NCI-H1930 (cell line): ENCODE data around the gene KLC3.

Experiments used
- DNase-seq, 2 experiments: peaks; one replicate each; lab custom pipeline; 2025; lab: John Stamatoyannopoulos, UW

The KLC3 gene

DNA sequence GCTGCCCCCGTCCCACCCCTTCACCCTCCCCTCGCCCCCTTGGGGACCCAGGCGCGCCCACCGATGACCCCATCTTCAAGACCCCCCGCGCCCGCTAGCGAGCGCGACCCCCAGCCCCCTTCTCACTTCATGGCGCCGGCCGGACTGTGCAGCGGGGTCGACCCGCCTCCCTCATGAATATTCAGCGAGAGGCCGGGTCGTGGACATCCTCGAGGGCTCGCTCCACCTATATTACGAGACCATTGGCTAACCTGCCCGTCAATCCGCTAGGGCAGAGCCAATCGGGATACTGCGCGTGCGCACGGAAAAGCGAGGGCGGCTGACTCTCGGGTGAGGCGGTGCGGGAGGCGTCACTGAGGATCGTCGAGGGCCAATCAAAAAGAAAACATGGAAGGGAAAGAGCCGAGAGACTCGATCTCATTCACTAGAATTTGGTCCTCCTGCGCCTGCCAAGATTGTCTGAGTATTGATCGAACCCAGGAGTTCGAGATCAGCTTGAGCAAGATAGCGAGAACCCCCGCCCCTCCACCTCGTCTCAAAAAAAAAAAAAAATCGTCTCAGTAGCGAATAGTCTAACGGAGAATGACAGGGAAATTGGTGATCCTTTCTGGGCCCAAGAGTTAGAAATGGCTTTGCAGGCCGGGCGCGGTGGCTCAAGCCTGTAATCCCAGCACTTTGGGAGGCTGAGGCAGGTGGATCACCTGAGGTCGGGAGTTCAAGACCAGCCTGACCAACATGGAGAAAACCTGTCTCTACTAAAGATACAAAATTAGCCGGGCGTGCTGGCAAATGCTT, 30.1 kb downstream of the KLC3 start, which contains the start of gene ERCC2:
TSS of gene ERCC2 (minus strand) at position 164 of the 795 bp plus-strand sequence. CDS start at position 131, 33 bp downstream.
- DNase-seq: peak; percentile 98 to 100

DNA sequence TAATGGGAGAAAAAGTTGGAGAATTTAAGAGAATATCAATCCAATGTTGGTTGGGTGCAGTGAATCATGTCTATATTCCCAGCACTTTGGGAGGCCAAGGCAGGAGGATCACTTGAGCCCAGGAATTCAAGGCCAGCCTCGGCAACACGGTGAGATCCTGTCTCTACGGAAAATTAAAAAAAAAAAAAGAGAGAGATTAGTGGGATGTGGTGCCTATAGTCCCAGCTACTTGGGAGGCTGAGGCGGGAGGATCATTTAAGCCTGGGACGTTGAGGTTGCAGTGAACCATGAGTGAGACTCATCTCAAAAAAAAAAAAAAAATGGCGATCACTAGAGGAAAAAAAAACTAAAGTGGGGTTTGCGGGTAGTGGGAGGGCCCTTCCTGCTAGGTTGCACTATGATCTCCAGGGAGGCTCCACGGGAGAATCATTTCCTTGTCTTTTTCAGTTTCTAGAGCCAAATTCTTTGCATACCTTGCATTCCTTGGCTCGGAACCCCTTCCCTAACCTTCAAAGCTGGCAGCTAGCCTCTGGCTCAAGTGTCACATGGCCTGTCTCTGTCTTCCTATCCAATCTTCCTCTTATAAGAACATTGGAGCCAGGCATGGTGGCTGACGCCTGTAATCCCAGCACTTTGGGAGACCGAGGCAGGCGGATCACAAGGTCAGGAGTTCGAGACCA, 35.6 kb downstream of the KLC3 start:
- DNase-seq: no peak

DNA sequence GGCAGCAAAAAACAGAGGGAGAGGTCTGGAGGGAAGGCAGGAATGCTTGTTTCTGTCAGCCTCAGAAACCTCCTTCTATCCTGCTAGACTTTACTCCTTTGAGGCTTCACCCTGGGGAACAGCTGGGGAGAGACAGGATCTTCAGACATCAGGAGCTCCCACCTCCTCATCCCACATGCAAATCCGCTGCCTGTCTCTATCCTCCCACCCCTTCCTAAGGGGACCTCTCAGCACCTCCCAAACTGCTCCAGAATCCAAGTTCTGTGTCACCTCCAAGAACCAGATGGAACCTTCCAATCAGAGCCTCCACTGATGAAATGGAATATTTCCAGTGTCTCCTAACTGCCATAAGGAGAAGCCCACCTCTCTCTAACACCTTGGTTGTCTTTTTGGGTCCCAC, 39.6 kb downstream of the KLC3 start:
- DNase-seq: no peak

GRCh38 chr19:45382426-45382825, 41.9 kb downstream of the KLC3 start:
- DNase-seq: no peak

DNA sequence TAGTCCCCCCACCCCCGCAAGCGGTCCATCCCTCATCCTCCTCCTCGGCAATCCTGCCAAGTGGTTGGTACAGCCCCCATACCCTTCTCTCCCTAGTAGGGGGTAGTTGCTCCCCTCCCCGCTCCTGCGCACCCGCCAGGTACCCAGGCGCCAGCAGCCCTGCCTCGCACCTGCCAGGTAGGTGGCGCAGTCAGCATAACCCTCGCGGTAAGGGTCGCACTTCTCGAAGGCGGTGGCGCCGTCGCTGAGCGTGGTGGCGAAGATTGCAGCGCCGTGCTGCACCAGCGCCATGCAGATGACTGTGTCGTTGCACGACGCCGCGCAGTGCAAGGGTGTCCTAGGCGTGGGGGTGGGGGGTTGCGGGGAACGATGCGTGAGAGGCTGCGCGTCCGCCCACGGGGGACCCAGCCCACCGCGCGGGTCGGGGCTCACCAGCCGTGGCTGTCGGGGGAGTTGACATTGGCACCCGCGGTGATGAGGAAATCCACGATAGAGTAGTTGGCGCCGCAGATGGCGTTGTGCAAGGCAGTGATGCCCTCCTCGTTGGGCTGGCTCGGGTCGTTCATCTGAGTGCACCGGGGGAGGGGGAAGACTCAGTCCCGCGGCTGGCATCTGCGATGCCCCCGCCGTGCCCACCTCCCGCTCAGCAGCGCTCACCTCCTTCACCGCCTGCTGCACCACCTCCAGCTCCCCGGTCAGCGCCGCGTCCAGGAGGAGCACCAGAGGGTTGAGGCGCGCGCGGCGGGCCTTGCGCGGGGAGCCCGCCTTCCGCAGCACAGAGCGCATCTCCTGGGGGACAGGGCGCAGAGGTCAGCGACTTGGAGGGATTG, 45.1 kb downstream of the KLC3 start:
- DNase-seq: peak; percentile 55 to 77

GRCh38 chr19:45391346-45391745, 50.8 kb downstream of the KLC3 start:
- DNase-seq: no peak

GRCh38 chr19:45391871-45392665, 51.5 kb downstream of the KLC3 start:
- DNase-seq: no peak

- DNase-seq: no peak
Observed at GRCh38 chr19:45395821-45396617, 55.5 kb downstream of the KLC3 start.

DNA sequence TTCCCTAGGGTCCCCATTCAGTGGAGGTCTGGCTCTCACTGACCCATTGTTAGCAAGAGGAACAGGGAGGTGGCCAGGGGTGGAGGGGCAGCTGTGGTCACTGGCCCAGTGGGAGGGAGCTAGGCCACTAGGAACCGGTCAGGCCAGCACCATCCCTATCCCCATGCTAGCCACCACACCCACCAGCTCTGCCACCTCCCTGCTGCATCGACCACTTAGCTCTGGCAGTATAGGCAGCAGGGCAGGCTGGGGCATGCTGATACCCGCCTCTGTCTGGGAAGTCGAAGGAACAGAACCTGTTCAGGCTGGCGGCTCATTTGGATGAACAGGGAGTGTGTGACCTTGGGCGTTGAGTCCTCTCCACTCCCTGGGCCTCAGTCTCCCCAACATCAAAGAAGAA, 59.6 kb downstream of the KLC3 start:
- DNase-seq: no peak
